Astrocyte of the spinal cord (primary cell): ENCODE data around the gene FOXN3.

ENCODE experiments used
- DNase-seq: peaks from one replicate; pipeline ENCODE4 v3.0.0; 2011; ENCODE audit warnings: low read depth, low spot score
- H3K4me3 ChIP-seq: 2 replicates; pipeline ENCODE4 v1.5.1; 2011; ENCODE audit warnings: low read depth, mild to moderate bottlenecking, low read length, moderate library complexity
- CTCF ChIP-seq: IDR thresholded peaks from 2 replicates; pipeline ENCODE4 v1.5.1; 2012; ENCODE audit warnings: low read depth, mild to moderate bottlenecking, low read length, inconsistent platforms
- in situ Hi-C: cut with HindIII; loops from 2 replicates; pipeline ENCODE4 v1.10.0; 2017; ENCODE audit warnings: low sequenced_read_pairs

FOXN3 gene

GRCh38 chr14:89289477-89289876 is 127.6 kb downstream of the FOXN3 start:
- in situ Hi-C loops = no loop called here
- no peak for DNase-seq
- no peak overlapping the region for H3K4me3 ChIP-seq
- TF ChIP-seq CTCF = no peak

- H3K4me3 ChIP-seq = no peak overlapping the region
- no peak for DNase-seq
- in situ Hi-C loops = no loop called here
- no peak for TF ChIP-seq CTCF
These were observed 128.9 kb downstream of the FOXN3 start for GRCh38 chr14:89288114-89288513.

GRCh38 chr14:89284333-89285058 is 132.5 kb downstream of the FOXN3 start:
- no peak overlapping the region for H3K4me3 ChIP-seq
- in situ Hi-C loops = no loop called here
- TF ChIP-seq CTCF = no peak
- DNase-seq = peak; percentile 82

- in situ Hi-C loops = no loop called here
- no peak for DNase-seq
- no peak overlapping the region for H3K4me3 ChIP-seq
- TF ChIP-seq CTCF = no peak
These were observed 133.5 kb downstream of the FOXN3 start for GRCh38 chr14:89283327-89284060.

GRCh38 chr14:89282191-89282590 is 134.8 kb downstream of the FOXN3 start:
- DNase-seq = no peak
- no peak for TF ChIP-seq CTCF
- in situ Hi-C loops = no loop called here
- no peak overlapping the region for H3K4me3 ChIP-seq

- in situ Hi-C loops = no loop called here
- TF ChIP-seq CTCF = no peak
- DNase-seq = no peak
- H3K4me3 ChIP-seq = no peak overlapping the region
These were observed 136.4 kb downstream of the FOXN3 start for GRCh38 chr14:89280600-89280999.
